ENCODE measurements around the gene ADI1.

The ADI1 gene

DNA sequence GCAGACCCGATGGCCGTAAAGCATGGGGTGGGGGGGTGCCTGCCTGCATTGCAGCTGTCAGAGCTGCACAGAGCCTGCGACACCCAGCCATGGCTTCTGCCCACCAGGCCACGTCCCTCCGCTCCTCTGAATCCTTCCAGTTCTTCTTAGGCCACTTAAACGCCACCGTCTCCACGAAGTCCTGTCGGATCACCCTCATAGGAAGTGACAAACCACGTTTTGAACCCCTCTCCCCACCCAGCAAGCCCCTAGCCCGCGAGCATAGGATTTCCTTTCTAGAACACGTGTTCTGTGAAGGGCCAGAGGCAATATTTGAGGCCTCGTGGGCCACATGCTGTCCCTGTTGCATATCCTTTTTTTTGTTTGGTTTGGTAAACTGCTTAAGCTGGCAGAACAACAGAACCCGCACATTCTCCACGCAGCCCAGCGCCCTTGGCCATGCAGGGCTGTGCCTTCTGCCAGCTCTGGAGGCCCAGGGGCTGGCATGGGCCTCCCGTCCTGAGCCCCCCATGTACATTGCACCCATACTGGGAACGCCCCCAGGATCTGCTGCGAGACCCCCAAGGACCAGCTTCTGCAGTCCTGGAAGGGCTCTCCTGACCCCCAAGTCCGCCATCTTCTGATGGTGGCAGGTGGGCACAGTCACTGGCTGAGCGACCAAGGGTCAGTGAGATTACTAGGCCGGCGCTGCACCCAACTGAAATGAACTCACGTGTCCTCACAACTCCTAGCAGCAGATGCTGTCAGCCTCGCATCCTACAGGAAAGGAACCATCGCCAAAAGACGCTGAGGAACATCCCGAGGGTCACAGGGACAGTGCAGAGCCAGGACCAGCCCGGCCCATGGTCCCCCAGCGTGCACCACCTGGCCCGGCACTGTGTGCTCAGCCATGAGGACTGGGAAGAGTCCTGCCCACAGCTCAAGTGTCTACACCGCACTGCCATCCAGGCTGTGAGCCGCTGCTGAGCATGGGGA is 35.1 kb downstream of the ADI1 start:
- TF ChIP-seq, protein P1, sequence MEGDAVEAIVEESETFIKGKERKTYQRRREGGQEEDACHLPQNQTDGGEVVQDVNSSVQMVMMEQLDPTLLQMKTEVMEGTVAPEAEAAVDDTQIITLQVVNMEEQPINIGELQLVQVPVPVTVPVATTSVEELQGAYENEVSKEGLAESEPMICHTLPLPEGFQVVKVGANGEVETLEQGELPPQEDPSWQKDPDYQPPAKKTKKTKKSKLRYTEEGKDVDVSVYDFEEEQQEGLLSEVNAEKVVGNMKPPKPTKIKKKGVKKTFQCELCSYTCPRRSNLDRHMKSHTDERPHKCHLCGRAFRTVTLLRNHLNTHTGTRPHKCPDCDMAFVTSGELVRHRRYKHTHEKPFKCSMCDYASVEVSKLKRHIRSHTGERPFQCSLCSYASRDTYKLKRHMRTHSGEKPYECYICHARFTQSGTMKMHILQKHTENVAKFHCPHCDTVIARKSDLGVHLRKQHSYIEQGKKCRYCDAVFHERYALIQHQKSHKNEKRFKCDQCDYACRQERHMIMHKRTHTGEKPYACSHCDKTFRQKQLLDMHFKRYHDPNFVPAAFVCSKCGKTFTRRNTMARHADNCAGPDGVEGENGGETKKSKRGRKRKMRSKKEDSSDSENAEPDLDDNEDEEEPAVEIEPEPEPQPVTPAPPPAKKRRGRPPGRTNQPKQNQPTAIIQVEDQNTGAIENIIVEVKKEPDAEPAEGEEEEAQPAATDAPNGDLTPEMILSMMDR (IDR thresholded peaks at IDR 0.05), result no peak

DNA sequence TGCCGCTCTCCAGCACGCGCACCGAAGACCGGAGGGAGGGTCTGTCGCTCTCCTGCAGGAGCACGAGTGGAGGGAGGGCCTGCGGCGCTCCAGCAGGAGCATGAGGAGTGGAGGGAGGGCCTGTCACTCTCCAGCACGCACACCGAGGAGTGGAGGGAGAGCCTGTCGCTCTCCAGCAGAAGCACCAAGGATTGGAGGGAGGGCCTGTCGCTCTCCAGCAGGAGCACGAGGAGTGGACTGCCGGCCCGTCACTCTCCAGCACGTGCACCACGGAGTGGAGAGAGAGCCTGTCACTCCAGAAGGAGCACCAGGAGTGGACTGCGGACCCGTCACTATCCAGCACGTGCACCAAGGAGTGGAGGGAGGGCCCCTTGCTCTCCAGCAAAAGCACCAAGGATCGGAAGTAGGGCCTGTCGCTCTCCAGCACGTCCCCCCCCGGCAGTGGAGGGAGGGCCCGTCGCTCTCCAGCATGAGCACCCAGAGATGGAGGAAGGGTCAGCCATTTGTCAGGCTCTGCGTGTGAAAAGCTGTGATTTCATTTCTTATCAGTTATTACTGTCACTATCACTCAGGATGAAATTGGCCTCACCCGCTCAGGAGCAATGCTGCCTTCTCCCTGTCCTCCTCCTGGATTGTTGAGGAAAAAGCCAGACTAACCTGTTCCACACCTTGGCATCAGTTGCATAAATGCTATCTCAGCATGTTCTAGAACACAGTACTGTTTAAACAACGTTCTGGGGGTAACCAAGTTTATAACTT is 35.9 kb downstream of the ADI1 start:
- TF ChIP-seq, protein P1 (IDR thresholded peaks at IDR 0.05), result no peak

DNA sequence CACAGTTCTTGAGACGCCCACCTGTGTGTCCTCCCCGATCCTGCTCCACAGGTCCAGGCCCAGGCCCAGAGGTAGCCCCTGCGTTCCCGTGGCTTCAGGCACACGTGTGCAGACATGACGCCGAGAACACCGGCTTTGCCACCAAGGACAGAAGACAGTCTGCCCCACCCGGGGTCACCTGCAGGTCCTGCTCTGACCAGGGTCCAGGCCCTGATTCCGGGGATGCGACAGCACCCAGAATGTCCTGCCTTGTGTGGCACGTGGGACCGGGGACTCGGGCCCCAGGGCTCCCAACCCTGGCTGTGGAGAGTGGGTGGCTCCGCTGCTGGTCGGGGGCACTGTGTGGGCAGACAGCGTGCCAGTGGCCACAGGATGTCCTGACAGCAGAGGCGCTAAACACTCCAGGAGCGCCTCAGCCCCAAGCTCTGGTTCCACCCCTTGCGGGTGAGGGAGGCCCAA is 36.9 kb downstream of the ADI1 start:
- TF ChIP-seq, protein P1 (IDR thresholded peaks at IDR 0.05), result no peak

DNA sequence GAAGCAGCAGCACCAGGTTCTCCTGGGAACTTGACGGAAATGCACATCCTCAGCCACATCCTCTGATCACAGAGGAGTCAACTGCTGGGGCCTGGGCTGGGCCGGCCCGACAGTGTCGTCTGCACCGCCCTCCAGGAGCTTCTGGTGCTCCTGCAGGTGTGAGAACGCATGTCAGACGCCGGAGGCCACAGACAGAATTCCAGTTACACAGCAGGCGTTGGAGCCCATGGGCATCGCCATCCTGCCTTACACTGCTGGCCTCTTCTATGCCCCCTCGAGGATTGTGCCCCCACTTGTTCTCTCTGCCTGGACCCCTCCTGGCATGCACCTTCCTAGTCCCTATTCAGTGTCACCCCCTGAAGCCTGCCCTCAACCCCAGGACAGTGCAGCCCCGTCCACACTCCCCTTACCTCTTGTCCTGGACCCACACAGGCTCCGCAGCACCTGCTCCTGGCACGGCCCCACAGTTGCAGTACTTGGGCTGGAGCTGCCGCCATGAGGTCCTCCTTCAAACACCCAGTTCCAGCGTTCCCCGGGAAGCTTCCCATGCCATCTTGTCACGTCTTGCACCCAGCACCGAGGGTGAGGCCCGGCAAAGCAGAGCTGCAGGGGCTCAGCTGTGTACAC is 37.5 kb downstream of the ADI1 start:
- TF ChIP-seq, protein P1 (IDR thresholded peaks at IDR 0.05), result no peak

DNA sequence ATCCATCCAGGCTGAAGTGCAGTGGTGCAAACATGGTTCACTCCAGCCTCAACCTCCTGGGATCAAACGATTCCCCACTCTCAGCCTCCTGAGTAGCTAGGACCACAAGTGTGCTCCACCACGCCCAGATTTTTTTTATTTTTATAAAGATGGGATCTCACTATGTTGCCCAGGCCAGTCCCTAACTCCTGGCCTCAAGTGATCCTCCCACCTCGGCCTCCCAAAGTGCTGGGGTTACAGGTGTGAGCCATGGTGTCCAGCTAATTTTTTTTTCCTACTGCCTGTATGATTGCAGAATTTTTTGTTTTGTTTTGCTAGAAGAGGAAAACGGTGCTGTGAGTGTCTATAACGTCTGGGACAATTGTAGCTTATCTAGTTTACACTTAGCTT is 38.3 kb downstream of the ADI1 start:
- TF ChIP-seq, protein P1 (IDR thresholded peaks at IDR 0.05), result no peak

DNA sequence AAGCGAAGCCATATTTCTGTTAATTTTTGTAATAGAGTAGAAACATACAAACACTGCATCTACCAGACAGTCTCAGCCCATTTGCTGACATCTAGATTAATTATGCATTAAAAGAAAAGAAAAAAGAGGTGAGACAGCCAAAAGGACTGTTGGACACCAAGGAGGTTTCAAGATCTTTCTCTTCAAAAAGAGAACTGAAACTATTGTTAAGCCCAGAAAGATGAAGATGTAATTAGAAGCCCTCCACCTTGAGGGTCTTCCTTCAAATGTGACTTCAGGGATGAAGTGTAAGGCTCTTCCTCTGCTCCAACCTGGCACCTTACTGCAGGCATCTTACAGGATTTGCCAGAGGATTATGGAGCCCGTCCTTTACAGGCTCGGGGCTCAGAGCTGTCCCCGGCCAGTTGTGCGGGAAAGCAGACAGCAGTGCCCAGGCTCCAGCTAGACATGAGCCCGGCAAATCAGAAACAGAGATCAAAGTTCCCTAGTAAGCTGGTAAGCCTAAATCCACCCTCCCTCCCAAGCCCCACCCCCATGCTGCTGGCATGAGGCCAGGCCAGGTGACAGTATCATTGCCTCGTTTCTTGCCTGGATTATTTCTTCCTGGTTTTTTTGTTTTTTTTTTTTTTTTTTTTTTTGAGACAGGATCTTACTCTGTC is 38.9 kb downstream of the ADI1 start:
- TF ChIP-seq, protein P1 (IDR thresholded peaks at IDR 0.05), result no peak

All from LNCAP (cell line).